K562 (cell line): ENCODE data around the gene AARSD1. TPM values are rescaled to one million over a fixed set of nuclear protein-coding genes. Genes with fewer than 3 reads are reported as not detected.

Source experiments
- ASH1L ChIP-seq: fragments of 450-650 bp; IDR thresholded peaks from 2 replicates; pipeline ENCODE4 v1.6.1; 2018; ENCODE audit warnings: borderline replicate concordance, mild to moderate bottlenecking, low read depth; ENCODE audit not compliant: partially characterized antibody
- FOSL1 ChIP-seq: fragments of 200-800 bp; sonication (Bioruptor generic); conservative IDR thresholded peaks from 2 replicates; pipeline ENCODE4 v1.6.1; 2016; ENCODE audit warnings: missing genetic modification characterization, missing compliant biosample characterization
- KAT8 ChIP-seq: fragments of 450-650 bp; IDR thresholded peaks from 2 replicates; pipeline ENCODE4 v1.6.1; 2016; ENCODE audit warnings: low read depth, mild to moderate bottlenecking
- KDM1A ChIP-seq, 2 experiments: fragments of 450-650 bp; IDR thresholded peaks; 2 replicates each; pipeline ENCODE4 v1.6.1; 2016; ENCODE audit warnings: mild to moderate bottlenecking in 2 of 2
- L3MBTL2 ChIP-seq: fragments of 450-650 bp; IDR thresholded peaks from 2 replicates; pipeline ENCODE4 v1.6.1; 2016; ENCODE audit warnings: mild to moderate bottlenecking, moderate library complexity
- NRF1 ChIP-seq, 2 experiments: fragments of 450-650 bp; IDR thresholded peaks in 1 of 2; conservative IDR thresholded peaks in 1 of 2; 2 replicates each; pipeline ENCODE4 v1.6.1; 2014; ENCODE audit warnings: mild to moderate bottlenecking in 2 of 2
- OTX1 ChIP-seq: fragments of 450-650 bp; formaldehyde crosslinking; IDR thresholded peaks from 2 replicates; pipeline ENCODE4 v1.4.0; 2022; ENCODE audit warnings: mild to moderate bottlenecking
- RBFOX2 ChIP-seq: fragments of 200-400 bp; formaldehyde crosslinking; IDR thresholded peaks from 2 replicates; pipeline ENCODE4 v1.6.1; 2017; ENCODE audit warnings: low read depth, mild to moderate bottlenecking, low read length, moderate library complexity
- SLC30A9 ChIP-seq: fragments of 250-450 bp; sonication (Bioruptor Pico); IDR thresholded peaks from 2 replicates; pipeline ENCODE4 v1.8.0; 2022; ENCODE audit warnings: mild to moderate bottlenecking, moderate library complexity
- TCFL5 ChIP-seq: fragments of 250-450 bp; sonication (Bioruptor Pico); conservative IDR thresholded peaks from 2 replicates; pipeline ENCODE4 v1.6.1; 2021; ENCODE audit warnings: mild to moderate bottlenecking, moderate library complexity, matching md5 sums
- ZFX ChIP-seq: sonication (generic); formaldehyde crosslinking; IDR thresholded peaks from 2 replicates; pipeline ENCODE4 v1.8.0; 2022; ENCODE audit warnings: mild to moderate bottlenecking, missing genetic modification reagents, moderate library complexity
- ZNF175 ChIP-seq: fragments of 200-800 bp; sonication (Bioruptor generic); IDR thresholded peaks from 2 replicates; pipeline ENCODE4 v1.6.1; 2016; ENCODE audit warnings: low read depth, mild to moderate bottlenecking, missing genetic modification characterization, missing compliant biosample characterization
- ZNF436 ChIP-seq: fragments of 250-450, 450-650 bp; sonication (Bioruptor Pico); formaldehyde crosslinking; IDR thresholded peaks from 2 replicates; pipeline ENCODE4 v1.7.0; 2020; ENCODE audit warnings: mild to moderate bottlenecking
- ZNF830 ChIP-seq: fragments of 250-450 bp; sonication (Bioruptor Pico); IDR thresholded peaks from 2 replicates; pipeline ENCODE4 v1.5.0; 2021; ENCODE audit warnings: mild to moderate bottlenecking
- polyA plus RNA-seq, 8 experiments: library from polyadenylated mRNA; depleted of rRNA in 4 of 8; stranded (reverse) in 5 of 8; unstranded in 3 of 8; fragments of >200 nt; fragmentation: Nextera tagmentation in 2 of 8; fragmentation: Illumina TruSeq in 1 of 8; extraction: Ambion mirVana in 2 of 8; extraction: Trizol in 1 of 8; gene quantifications; 2 replicates each; pipeline versions ENCODE4 v1.2.1 to v1.2.3, GENCODE V29; 2011 to 2014; ENCODE audit warnings: inconsistent platforms in 1 of 8, missing spikeins in 1 of 8
- total RNA-seq, 7 experiments: library from RNA; depleted of rRNA in 6 of 7; stranded (reverse); fragments of >200 nt in 6 of 7; fragmentation: Illumina TruSeq in 2 of 7; extraction: Trizol in 2 of 7; gene quantifications; 2 replicates each; pipeline versions ENCODE4 v1.2.1 to v1.2.3, GENCODE V29; 2011 to 2021; ENCODE audit warnings: low replicate concordance in 1 of 7
- TF ChIP-seq, protein P1 (sequence below): fragments of 250-450 bp; sonication (Bioruptor Pico); IDR thresholded peaks from 2 replicates; pipeline ENCODE4 v1.4.0; 2020; ENCODE audit warnings: borderline replicate concordance
- TF ChIP-seq, protein P2 (sequence below): fragments of 250-450 bp; sonication (Bioruptor Pico); IDR thresholded peaks from 2 replicates; pipeline ENCODE4 v1.4.0; 2020; ENCODE audit warnings: mild to moderate bottlenecking
- TF ChIP-seq, protein P3 (sequence below), 2 experiments: fragments of 450-650 bp in 1 of 2; IDR thresholded peaks; 2 replicates each; pipeline ENCODE4 v1.6.1; 2011 to 2017; ENCODE audit warnings: low read depth in 2 of 2, antibody characterized with exemption in 1 of 2, borderline replicate concordance in 1 of 2, low read length in 1 of 2, mild to moderate bottlenecking in 1 of 2, mixed read lengths in 1 of 2; ENCODE audit not compliant: control insufficient read depth in 1 of 2

AARSD1 gene
- total and polyA plus RNA-seq, 9 of the 15 experiments (the other 6 are each of a cell fraction or from before 2014, with no cell fraction given): 51.7 to 98.5 (median 68.6) TPM

DNA sequence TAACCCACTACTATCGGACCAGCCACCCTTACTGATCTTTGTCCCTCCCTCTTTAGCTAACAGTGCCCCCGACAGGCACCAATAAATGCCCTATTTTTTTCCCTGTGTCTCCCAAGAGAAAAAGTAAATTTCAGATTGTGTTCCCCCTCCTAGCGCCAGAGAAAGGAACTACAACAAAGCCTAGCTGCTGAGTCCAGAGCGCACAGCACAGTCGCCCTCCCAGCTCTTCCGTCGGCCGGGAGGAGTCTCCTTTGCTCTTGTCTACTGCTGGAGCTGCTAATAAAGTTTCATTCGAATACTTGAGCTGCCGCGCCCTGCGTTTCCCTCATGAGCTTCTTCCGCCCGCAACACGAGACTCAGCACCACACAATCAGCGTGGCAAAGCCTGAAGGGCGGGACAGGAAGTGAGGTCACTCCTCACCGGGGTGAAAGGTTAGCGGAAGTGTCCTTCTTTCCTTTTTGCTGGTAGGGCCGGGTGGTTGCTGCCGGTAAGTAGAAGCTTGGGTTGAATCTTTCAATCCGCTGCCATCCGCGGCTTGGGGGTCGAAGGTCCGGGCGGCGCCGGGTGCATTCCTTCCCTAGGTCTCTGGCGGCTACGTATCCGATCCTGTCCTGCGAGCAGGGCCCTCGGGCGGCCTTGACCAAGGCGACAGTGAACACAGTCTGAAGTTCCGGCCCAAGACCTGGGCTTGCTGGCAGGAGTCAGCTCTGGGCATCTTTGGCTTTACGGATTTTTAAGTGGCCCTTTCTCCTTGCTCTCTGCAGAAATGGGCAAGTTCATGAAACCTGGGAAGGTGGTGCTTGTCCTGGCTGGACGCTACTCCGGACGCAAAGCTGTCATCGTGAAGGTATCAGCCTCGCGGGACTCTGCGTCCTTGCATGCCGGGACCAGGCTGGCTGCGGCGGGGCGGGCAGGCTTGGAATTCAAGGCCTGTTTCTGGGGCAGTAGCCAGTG lies 34.0 kb upstream of the AARSD1 start, which contains the start of gene RPL27 (continued):
- TF ChIP-seq, protein P1, sequence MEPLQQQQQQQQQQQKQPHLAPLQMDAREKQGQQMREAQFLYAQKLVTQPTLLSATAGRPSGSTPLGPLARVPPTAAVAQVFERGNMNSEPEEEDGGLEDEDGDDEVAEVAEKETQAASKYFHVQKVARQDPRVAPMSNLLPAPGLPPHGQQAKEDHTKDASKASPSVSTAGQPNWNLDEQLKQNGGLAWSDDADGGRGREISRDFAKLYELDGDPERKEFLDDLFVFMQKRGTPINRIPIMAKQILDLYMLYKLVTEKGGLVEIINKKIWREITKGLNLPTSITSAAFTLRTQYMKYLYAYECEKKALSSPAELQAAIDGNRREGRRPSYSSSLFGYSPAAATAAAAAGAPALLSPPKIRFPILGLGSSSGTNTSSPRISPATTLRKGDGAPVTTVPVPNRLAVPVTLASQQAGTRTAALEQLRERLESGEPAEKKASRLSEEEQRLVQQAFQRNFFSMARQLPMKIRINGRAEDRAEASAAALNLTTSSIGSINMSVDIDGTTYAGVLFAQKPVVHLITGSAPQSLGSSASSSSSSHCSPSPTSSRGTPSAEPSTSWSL (CRISPR knock-in tag): no peak
- no peak for TF ChIP-seq SLC30A9 (CRISPR knock-in tag)
- peak; percentile 78; the same call in 1 of the 2 replicates for TF ChIP-seq ZNF175 (CRISPR knock-in tag)
- peak; percentile 55; the same call in 1 of the 2 replicates for TF ChIP-seq KAT8
- TF ChIP-seq, protein P2, sequence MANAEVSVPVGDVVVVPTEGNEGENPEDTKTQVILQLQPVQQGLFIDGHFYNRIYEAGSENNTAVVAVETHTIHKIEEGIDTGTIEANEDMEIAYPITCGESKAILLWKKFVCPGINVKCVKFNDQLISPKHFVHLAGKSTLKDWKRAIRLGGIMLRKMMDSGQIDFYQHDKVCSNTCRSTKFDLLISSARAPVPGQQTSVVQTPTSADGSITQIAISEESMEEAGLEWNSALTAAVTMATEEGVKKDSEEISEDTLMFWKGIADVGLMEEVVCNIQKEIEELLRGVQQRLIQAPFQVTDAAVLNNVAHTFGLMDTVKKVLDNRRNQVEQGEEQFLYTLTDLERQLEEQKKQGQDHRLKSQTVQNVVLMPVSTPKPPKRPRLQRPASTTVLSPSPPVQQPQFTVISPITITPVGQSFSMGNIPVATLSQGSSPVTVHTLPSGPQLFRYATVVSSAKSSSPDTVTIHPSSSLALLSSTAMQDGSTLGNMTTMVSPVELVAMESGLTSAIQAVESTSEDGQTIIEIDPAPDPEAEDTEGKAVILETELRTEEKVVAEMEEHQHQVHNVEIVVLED: peak; percentile 55; the same call in 1 of the 2 replicates
- TF ChIP-seq ZFX (CRISPR knock-in tag): peak; percentile 99
- TF ChIP-seq L3MBTL2: peak; percentile 82
- no peak for TF ChIP-seq ZNF436 (CRISPR knock-in tag)
- no peak for TF ChIP-seq TCFL5 (CRISPR knock-in tag)
- TF ChIP-seq NRF1 (conservative IDR thresholded peaks at IDR 0.05 in 1 of 2, IDR thresholded peaks at IDR 0.05 in 1 of 2): peak; percentile 58 to 73
- no peak for TF ChIP-seq OTX1
- TF ChIP-seq ZNF830 (CRISPR knock-in tag): 0 out of 2 replicates have a peak, but pooled peaks have one; percentile 46
- peak; percentile 98 for TF ChIP-seq RBFOX2
- TF ChIP-seq ASH1L: peak; percentile 63
- peak; percentile 57 for TF ChIP-seq FOSL1 (tag)
- TF ChIP-seq, protein P3, sequence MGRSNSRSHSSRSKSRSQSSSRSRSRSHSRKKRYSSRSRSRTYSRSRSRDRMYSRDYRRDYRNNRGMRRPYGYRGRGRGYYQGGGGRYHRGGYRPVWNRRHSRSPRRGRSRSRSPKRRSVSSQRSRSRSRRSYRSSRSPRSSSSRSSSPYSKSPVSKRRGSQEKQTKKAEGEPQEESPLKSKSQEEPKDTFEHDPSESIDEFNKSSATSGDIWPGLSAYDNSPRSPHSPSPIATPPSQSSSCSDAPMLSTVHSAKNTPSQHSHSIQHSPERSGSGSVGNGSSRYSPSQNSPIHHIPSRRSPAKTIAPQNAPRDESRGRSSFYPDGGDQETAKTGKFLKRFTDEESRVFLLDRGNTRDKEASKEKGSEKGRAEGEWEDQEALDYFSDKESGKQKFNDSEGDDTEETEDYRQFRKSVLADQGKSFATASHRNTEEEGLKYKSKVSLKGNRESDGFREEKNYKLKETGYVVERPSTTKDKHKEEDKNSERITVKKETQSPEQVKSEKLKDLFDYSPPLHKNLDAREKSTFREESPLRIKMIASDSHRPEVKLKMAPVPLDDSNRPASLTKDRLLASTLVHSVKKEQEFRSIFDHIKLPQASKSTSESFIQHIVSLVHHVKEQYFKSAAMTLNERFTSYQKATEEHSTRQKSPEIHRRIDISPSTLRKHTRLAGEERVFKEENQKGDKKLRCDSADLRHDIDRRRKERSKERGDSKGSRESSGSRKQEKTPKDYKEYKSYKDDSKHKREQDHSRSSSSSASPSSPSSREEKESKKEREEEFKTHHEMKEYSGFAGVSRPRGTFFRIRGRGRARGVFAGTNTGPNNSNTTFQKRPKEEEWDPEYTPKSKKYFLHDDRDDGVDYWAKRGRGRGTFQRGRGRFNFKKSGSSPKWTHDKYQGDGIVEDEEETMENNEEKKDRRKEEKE (IDR thresholded peaks at IDR 0.05; ENCODE audit: borderline replicate concordance in 1 of 2, control insufficient read depth in 1 of 2, low read depth in 2 of 2, low read length in 1 of 2): 0 out of 4 replicates have a peak, but pooled peaks of 1 of the 2 experiments have one; percentile 50
- TF ChIP-seq KDM1A (IDR thresholded peaks at IDR 0.05): no peak
